ENCODE results near the gene SMIM30.

DNA sequence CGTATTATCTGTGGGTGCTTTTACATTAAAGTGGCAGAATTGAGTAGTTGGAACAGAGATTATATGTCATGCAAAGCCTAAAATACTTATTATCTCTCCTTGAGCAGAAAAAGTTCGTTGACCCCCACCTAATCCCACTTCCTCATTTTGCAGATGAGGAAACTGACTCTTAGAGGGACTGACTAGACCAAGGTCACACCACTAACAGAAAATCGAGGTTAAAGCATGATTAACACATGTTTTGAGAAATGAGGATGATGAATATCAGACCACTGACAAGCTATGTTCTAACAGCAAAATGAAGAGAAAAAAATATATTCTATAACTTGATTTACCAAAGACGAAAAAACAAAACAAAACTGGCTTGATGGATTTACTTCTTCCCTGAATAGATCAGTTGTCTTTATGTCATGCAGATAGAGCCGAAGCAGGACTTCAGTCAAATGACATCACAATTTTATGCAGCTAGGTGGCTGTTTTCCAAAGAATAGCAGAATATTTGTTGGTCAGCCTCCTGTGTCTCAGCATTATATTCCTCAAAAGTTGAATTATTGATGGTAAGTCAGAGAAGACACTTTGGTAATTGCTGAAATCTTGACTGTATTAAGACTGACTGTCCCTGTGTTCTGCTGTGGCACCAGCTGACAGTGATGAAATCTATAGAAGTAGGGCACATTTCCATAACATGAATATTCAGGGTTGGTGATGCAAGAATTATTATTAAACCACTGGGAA is 24.2 kb upstream of the SMIM30 start:
- no peak for TF ChIP-seq POLR2A (IDR thresholded peaks at IDR 0.05)
- TF ChIP-seq, protein P1, sequence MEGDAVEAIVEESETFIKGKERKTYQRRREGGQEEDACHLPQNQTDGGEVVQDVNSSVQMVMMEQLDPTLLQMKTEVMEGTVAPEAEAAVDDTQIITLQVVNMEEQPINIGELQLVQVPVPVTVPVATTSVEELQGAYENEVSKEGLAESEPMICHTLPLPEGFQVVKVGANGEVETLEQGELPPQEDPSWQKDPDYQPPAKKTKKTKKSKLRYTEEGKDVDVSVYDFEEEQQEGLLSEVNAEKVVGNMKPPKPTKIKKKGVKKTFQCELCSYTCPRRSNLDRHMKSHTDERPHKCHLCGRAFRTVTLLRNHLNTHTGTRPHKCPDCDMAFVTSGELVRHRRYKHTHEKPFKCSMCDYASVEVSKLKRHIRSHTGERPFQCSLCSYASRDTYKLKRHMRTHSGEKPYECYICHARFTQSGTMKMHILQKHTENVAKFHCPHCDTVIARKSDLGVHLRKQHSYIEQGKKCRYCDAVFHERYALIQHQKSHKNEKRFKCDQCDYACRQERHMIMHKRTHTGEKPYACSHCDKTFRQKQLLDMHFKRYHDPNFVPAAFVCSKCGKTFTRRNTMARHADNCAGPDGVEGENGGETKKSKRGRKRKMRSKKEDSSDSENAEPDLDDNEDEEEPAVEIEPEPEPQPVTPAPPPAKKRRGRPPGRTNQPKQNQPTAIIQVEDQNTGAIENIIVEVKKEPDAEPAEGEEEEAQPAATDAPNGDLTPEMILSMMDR (IDR thresholded peaks at IDR 0.05) = no peak

Data from uterus (tissue), 2 donors.